ENCODE data around the gene AUNIP.

Gene AUNIP

GRCh38 chr1:25821630-25822091 lies 37.6 kb downstream of the AUNIP start:
- H3F3A ChIP-seq (ENCODE audit: insufficient read depth) = peaks cover 8% of the 10 kb centered on the region; the same call in 1 of the 2 replicates
- H4K20me1 ChIP-seq (ENCODE audit: low read depth, low read length) = no peaks in the 10 kb centered on the region
- no peak for TF ChIP-seq CTCF (IDR thresholded peaks at IDR 0.05; ENCODE audit: insufficient read depth, low read length, poor library complexity, severe bottlenecking)
- TF ChIP-seq EZH2phosphoT487 (conservative IDR thresholded peaks at IDR 0.05; ENCODE audit: low read length) = no peak
- H3K36me3 ChIP-seq (ENCODE audit: low read length) = no peaks in the 10 kb centered on the region
- H3K27ac ChIP-seq (ENCODE audit: low read depth, low read length) = no peak overlapping the region
- peak overlapping the region; percentile 80 for H3K4me3 ChIP-seq (ENCODE audit: insufficient read depth, low read length, poor library complexity, severe bottlenecking)
- H3K9ac ChIP-seq (ENCODE audit: low read length) = peak overlapping the region; percentile 89
- H3K79me2 ChIP-seq (ENCODE audit: insufficient read depth, low read length) = 0 out of 2 replicates have a peak, but pooled peaks cover 6% of the 10 kb centered on the region
- no peaks in the 10 kb centered on the region for H3K9me2 ChIP-seq (replicated peaks; ENCODE audit: insufficient read depth, low read length)
- no peaks in the 10 kb centered on the region for H3K27me3 ChIP-seq (ENCODE audit: low read length)
- peak overlapping the region; percentile 62 for H3K4me2 ChIP-seq (ENCODE audit: low read depth, low read length, poor library complexity, severe bottlenecking)
- no peaks in the 10 kb centered on the region for H3K9me3 ChIP-seq (ENCODE audit: insufficient read depth, low read length)
- H2AFZ ChIP-seq (ENCODE audit: low read depth, low read length, severe bottlenecking) = no peak overlapping the region

GRCh38 chr1:25821112-25821476 lies 38.2 kb downstream of the AUNIP start:
- no peaks in the 10 kb centered on the region for H3K9me3 ChIP-seq (ENCODE audit: insufficient read depth, low read length)
- H4K20me1 ChIP-seq (ENCODE audit: low read depth, low read length) = no peaks in the 10 kb centered on the region
- no peak for TF ChIP-seq EZH2phosphoT487 (conservative IDR thresholded peaks at IDR 0.05; ENCODE audit: low read length)
- no peak for TF ChIP-seq CTCF (IDR thresholded peaks at IDR 0.05; ENCODE audit: insufficient read depth, low read length, poor library complexity, severe bottlenecking)
- H3K9me2 ChIP-seq (replicated peaks; ENCODE audit: insufficient read depth, low read length) = no peaks in the 10 kb centered on the region
- 0 out of 2 replicates have a peak, but pooled peaks cover 6% of the 10 kb centered on the region for H3K79me2 ChIP-seq (ENCODE audit: insufficient read depth, low read length)
- H3K4me2 ChIP-seq (ENCODE audit: low read depth, low read length, poor library complexity, severe bottlenecking) = peak overlapping the region; percentile 62
- peak overlapping the region; percentile 89 for H3K9ac ChIP-seq (ENCODE audit: low read length)
- H3K27ac ChIP-seq (ENCODE audit: low read depth, low read length) = peak overlapping the region; percentile 78
- H3K4me3 ChIP-seq (ENCODE audit: insufficient read depth, low read length, poor library complexity, severe bottlenecking) = peak overlapping the region; percentile 80
- H3K27me3 ChIP-seq (ENCODE audit: low read length) = no peaks in the 10 kb centered on the region
- peaks cover 8% of the 10 kb centered on the region; the same call in 1 of the 2 replicates for H3F3A ChIP-seq (ENCODE audit: insufficient read depth)
- H2AFZ ChIP-seq (ENCODE audit: low read depth, low read length, severe bottlenecking) = peak overlapping the region; percentile 81
- H3K36me3 ChIP-seq (ENCODE audit: low read length) = no peaks in the 10 kb centered on the region

GRCh38 chr1:25820247-25821111 lies 38.8 kb downstream of the AUNIP start:
- Histone ChIP-seq H2AFZ (ENCODE audit: low read depth, low read length, severe bottlenecking) (peak overlapping the region; percentile 81), H3K27ac (ENCODE audit: low read depth, low read length) (peak overlapping the region; percentile 78), H3K27me3 (ENCODE audit: low read length) (no peaks in the 10 kb centered on the region), H4K20me1 (ENCODE audit: low read depth, low read length) (no peaks in the 10 kb centered on the region), H3K36me3 (ENCODE audit: low read length) (no peaks in the 10 kb centered on the region), H3K9me2 (replicated peaks; ENCODE audit: insufficient read depth, low read length) (no peaks in the 10 kb centered on the region), H3K4me2 (ENCODE audit: low read depth, low read length, poor library complexity, severe bottlenecking) (peak overlapping the region; percentile 62), H3K79me2 (ENCODE audit: insufficient read depth, low read length) (0 out of 2 replicates have a peak, but pooled peaks cover 6% of the 10 kb centered on the region), H3K9ac (ENCODE audit: low read length) (peak overlapping the region; percentile 89), H3K9me3 (ENCODE audit: insufficient read depth, low read length) (no peaks in the 10 kb centered on the region), H3K4me3 (ENCODE audit: insufficient read depth, low read length, poor library complexity, severe bottlenecking) (peak overlapping the region; percentile 80), H3F3A (ENCODE audit: insufficient read depth) (peaks cover 8% of the 10 kb centered on the region; the same call in 1 of the 2 replicates)
- TF ChIP-seq CTCF (IDR thresholded peaks at IDR 0.05; ENCODE audit: insufficient read depth, low read length, poor library complexity, severe bottlenecking) = no peak
